Measurements from ENCODE around the gene AKR7A2.

DNA sequence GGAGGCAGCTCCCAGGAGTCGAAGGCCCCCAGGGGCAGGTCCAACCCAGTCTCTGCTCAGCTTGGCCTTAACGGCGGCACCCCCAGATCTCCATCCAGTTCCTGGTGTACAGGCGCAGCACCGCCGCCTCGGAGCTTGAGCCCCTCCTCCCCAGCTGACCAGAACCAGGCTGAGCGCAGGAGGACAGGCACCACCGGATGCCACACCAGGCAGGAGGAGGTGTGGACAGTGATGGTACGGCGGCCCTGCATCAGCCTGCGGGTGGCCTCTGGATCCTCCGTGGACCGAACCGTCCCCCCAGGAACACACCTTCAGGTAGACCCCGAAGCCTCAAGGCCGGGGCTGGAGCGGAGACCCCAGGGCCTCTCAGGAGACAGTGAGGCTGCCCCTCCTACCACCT, 16.5 kb upstream of the AKR7A2 start:
- TF ChIP-seq ZFP30 (CRISPR knock-in tag; IDR thresholded peaks at IDR 0.05): no peak
- TF ChIP-seq TCF4 (CRISPR knock-in tag; IDR thresholded peaks at IDR 0.05; ENCODE audit: borderline replicate concordance): no peak
- TF ChIP-seq, protein P1, sequence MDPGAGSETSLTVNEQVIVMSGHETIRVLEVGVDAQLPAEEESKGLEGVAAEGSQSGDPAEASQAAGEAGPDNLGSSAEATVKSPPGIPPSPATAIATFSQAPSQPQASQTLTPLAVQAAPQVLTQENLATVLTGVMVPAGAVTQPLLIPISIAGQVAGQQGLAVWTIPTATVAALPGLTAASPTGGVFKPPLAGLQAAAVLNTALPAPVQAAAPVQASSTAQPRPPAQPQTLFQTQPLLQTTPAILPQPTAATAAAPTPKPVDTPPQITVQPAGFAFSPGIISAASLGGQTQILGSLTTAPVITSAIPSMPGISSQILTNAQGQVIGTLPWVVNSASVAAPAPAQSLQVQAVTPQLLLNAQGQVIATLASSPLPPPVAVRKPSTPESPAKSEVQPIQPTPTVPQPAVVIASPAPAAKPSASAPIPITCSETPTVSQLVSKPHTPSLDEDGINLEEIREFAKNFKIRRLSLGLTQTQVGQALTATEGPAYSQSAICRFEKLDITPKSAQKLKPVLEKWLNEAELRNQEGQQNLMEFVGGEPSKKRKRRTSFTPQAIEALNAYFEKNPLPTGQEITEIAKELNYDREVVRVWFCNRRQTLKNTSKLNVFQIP (CRISPR knock-in tag; IDR thresholded peaks at IDR 0.05; ENCODE audit: borderline replicate concordance, low read depth): no peak
- no peak for TF ChIP-seq ZC3H10 (CRISPR knock-in tag; IDR thresholded peaks at IDR 0.05)

Data from SK-N-SH treated with all-trans-retinoic acid at 6 μM for 48 hours (cell line).